ENCODE results near the gene HLA-A.
"Not testable (repeated sequence)": the region's sequence is repeated elsewhere in the genome, so short reads cannot be mapped to it uniquely, and the experiment has no call there.

HLA-A gene

GRCh38 chr6:29963697-29964096 lies 21.4 kb downstream of the HLA-A start:
- DNase-seq: not testable (repeated sequence)

- no peak for DNase-seq
Observed at GRCh38 chr6:29964518-29964886, 22.2 kb downstream of the HLA-A start.

GRCh38 chr6:29964887-29965562 lies 22.7 kb downstream of the HLA-A start:
- DNase-seq: peak; percentile 96

DNA sequence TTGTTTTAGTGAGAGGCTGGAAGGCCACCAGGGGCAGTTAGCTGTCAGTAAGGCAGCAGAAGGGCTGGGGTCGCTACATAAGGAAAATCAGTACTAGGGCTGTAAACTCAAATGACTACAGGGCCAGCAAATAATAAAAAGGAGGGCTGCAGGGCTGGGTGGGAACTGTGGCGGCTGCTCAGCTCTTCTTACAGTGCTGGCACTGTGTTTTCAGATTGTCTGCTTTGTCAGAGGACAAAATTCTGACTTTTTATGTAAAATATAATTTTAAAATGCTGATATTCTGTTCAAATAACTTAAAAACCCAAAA lies 23.2 kb downstream of the HLA-A start:
- no peak for DNase-seq

- DNase-seq: peak; percentile 91
Observed at GRCh38 chr6:29965873-29966601, 23.7 kb downstream of the HLA-A start.

DNA sequence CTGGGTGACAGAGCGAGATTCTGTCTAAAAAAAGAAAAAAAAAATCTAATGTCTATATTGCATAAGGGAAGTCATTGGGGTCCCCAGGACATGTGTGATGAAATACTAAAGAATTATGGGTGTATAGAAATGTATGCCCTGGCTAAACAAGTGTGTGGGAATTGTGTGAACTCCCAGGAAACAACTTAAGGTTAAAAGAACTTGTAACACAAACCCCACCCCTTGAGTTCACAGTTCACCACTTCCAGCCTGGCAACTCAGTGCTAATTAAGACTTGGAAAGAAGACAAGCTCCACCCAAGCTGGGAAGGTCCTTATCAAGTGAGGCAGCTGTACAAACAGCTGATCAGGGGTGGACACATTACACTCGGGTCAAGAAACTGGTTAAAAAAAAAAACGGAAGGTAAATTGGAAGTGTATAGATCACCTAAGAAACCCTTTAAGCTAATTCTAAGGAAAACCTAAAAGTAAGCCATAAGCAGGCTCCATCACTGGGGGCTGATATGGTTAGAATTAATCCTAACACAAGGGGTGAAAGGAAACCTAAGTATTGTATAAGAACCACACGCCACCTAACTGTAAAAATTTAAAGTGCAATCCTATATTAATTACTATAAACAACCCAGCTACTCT lies 25.2 kb downstream of the HLA-A start:
- peak; percentile 95 for DNase-seq

GRCh38 chr6:29968130-29968529 lies 25.8 kb downstream of the HLA-A start:
- DNase-seq: no peak

DNA sequence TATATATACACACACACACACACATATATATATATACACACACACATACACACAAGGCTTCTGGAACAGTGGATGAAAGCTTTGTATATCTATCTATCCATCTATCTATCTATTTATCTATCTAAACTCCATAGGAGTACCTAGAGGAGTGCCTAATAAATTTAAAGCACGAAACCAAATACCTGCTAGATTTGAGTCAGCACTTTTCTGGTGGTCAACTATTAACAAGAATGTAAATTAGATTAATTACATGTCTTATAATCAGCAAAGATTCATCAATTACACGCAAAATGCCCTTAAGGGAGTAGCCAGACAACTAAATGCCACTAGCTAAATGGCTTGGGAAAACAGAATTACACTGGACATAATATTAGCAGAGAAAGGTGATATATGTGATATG lies 26.6 kb downstream of the HLA-A start:
- DNase-seq: no peak

DNA sequence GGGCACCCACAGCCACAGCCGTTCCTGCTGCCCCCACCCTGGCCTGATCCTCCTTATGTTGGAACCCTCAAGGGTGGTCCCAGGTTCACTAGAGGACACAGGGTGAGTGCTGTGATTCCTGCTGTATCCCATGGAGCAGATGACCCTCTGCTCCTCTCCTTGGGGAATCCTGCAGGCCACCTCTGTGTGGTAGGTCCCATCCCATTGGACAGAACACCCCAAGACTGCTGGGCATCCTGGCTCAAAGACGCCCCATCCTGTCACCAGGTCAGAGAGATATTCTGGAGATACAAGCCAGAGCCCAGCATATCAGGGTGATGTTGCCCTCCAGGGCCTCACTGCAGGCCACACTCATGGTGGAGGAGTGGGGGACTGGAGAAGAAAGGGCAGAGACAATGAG lies 28.4 kb downstream of the HLA-A start:
- no peak for DNase-seq

GRCh38 chr6:29974901-29975560 lies 32.7 kb downstream of the HLA-A start:
- DNase-seq: no peak

DNA sequence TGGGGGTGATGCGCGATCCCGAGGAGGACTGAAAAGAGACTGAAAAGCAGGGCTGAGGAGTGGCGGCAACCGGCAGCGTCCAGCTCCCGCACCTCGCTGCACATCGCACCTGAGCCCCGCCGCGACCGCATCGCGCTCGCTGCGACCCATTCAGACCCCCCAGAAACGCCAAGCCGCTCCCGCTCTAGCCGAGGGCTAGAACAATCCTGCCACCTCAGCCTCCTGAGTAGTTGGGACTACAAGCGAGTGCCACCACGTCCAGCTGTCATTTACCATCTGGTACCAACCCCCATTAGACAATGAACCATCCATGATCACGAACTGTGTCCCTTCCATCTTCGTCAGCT lies 33.2 kb downstream of the HLA-A start:
- DNase-seq: no peak

- DNase-seq: no peak
Observed at GRCh38 chr6:29976253-29976587, 33.9 kb downstream of the HLA-A start.

- peak; percentile 74 for DNase-seq
Observed at GRCh38 chr6:29976588-29977424, 34.5 kb downstream of the HLA-A start.

DNA sequence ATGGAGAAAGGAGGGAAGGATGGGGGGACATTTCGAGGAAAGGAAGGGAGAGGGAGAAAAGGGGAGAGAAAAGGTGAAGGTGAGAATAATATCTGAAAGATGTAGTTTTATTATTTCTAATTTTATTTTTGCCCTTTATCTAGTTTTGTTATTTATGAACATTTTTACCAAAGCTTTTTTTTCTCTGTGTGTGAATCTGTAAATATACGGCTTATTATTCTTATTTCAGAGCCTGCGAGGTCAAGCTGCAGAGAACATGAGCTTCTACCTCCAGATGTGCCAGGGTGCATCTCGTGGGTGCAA lies 35.0 kb downstream of the HLA-A start:
- DNase-seq: no peak

DNA sequence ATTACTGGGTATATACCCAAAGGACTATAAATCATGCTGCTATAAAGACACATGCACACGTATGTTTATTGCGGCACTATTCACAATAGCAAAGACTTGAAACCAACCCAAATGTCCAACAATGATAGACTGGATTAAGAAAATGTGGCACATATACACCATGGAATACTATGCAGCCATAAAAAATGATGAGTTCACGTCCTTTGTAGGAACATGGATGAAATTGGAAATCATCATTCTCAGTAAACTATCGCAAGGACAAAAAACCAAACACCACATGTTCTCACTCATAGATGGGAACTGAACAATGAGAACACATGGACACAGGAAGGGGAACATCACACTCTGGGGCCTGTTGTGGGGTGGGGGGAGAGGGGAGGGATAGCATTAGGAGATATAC lies 37.7 kb downstream of the HLA-A start:
- not testable (repeated sequence) for DNase-seq

GRCh38 chr6:29980511-29980910 lies 38.2 kb downstream of the HLA-A start:
- DNase-seq: no peak

- no peak for DNase-seq
Observed at GRCh38 chr6:29981211-29981812, 39.0 kb downstream of the HLA-A start.

- DNase-seq: no peak
Observed at GRCh38 chr6:29982097-29982496, 39.8 kb downstream of the HLA-A start.

DNA sequence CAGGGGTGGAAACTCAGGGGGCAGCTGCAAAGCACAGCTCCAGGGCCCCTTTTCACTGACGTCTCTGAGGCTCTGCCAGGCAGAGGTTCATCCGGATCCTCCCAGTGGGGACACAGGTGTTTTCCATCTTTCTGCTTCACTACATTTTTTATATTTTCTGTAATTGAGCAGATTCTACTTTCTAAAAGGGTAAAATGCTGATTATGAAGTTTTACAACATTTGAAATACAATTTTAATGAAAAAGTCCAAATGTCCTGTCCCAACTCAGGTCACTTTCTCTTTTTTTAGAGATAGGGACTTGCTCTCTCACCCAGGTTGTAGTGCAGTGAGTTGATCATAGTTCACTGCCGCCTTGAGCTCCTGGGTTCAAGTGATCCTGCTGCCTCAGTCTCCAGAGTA lies 41.9 kb downstream of the HLA-A start:
- DNase-seq: no peak

DNA sequence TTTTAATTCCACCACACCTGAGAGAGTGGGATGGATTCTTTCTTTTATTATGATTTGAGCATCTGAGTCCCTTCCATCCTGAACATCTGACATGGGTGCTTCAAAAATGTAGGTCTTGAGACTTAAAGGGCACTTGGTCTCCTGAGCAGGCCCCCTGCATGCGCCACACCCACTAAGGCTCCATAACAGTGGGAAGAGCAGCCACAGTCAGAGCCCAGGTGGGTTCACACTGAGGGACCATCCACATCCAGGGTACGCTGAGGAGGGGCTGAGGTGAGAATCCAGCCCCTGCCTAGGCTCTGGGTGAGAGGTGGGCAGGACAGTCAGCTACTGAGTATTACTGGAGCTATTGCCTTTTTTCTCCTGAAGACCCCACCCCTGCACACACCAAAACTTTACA lies 42.7 kb downstream of the HLA-A start:
- DNase-seq: no peak

- DNase-seq: no peak
Observed at GRCh38 chr6:29986179-29986781, 43.9 kb downstream of the HLA-A start.

GRCh38 chr6:29989211-29989610 lies 46.9 kb downstream of the HLA-A start:
- DNase-seq: no peak

- DNase-seq: no peak
Observed at GRCh38 chr6:29990931-29991330, 48.6 kb downstream of the HLA-A start.

Measured in hematopoietic multipotent progenitor cell treated with erythropoietin and hydrocortisone succinate and interleukin-3 and kit ligand, for 8 days (in vitro differentiated cells).